Activated CD8-positive, alpha-beta memory T cell treated with anti-CD3 and anti-CD28 coated beads for 24 hours (primary cell): Measurements from ENCODE around the gene CCDC192.
"Not testable (repeated sequence)": the region's sequence is repeated elsewhere in the genome, so short reads cannot be mapped to it uniquely, and the experiment has no call there.

ENCODE experiments used
- DNase-seq: peaks from one replicate; pipeline ENCODE4 v3.0.0-alpha.2; 2020

Gene CCDC192, protein sequence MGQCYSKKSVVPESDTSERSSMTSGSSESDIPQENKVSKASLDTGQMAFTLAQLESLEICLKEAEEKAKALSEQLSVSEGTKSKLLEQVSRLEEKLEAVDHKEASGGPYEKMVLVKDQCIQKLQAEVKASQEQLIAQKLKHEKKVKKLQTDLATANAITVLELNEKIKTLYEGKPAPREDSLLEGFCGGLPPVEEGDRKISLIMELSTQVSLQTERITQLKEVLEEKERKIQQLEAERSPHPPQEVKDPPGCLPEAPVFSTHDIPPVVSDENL

GRCh38 chr5:127702926-127703561 lies at the start of gene CCDC192:
CCDC192 (plus strand) TSS chr5:127703391; CDS start chr5:127703446, 55 bp downstream.
- DNase-seq = no peak

DNA sequence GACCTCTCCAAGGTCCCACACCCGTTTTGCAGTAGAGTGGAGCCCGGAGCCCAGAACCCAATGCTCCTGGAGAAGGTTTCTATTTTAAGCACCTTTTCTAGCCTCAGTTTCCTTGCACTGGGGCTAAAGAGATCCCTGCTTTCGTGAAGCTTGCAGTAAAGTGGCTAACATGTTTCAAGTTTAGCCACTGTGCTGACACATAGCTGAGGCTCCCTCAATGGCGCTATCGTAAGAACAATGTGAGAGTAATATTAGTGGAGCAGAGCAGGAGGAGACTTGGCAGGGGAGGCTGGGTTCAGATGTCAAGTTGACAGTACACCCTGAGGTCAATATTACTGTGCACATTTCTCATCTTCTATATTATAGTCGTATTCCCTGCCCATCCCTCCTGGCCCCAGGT lies 46.4 kb upstream of the CCDC192 start:
- no peak for DNase-seq

GRCh38 chr5:127660047-127660733 lies 43.0 kb upstream of the CCDC192 start:
- DNase-seq = no peak

DNA sequence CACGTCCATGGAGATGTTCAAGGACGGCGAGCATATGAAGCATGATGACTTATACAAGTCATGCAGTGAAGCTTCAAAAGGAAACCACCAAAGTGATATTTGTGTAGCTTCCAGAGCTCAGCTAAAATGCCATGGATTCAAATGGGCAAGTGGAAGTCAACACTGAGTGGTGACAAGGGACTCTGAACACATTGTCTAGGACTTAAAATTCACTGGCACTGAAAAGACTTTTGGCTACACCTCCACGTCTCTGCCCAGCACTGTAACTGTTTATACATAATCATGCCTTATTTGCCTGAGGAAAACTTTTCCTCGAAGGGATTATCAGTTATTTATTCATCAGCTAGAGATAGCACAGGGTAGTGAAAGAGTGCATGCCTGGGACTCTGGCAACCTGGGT lies 39.1 kb upstream of the CCDC192 start:
- DNase-seq = no peak

DNA sequence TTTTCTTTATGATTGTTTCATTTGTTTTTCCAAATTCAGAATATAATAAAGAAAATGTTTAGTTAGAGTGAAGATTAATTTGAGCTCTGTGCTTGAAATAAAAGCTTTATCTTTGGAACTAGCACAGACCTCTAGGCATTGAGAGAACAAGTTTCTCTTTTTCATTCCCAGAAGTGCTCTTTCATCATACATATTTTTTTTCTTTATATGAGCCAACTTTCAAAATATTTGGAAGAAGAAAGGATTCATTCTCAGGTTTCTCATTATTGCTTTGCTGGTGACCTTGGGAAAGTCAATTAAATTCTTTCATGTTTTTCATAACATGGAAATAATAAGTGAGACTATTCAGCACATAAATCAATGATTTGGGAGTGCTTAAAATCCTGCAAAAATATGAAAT lies 37.5 kb upstream of the CCDC192 start:
- DNase-seq = no peak

DNA sequence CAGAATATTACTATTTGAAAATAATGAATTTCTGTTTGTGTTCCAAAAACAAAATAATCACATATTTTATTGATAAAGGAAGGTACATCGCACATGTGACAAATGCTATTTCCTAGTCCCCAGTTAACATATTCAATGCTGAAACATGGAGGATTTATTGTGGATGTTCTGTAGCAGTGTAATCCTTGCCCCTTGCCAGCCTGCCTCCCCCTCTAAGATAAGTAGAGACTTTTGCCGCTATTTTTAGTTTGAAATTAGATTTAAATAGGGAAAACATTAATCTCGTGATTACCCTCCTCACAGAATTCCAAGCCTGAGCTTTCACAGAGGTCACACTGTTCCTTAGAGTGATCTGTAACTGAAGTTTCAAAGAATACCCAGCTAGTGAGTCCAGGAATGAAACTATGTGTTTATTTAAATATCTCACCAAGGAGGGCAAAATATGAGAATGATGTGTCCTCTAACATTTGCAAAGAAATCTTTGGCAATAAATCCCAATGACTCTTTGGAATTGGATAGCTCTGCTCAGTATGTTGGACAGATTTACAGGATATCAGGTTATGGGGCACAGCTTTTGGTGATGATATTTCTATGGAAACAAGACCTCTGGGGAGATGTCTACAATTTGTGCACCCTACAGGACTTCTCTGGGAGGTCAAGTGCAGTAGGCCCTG lies 37.0 kb upstream of the CCDC192 start:
- no peak for DNase-seq

GRCh38 chr5:127667926-127668325 lies 35.3 kb upstream of the CCDC192 start:
- DNase-seq = no peak

DNA sequence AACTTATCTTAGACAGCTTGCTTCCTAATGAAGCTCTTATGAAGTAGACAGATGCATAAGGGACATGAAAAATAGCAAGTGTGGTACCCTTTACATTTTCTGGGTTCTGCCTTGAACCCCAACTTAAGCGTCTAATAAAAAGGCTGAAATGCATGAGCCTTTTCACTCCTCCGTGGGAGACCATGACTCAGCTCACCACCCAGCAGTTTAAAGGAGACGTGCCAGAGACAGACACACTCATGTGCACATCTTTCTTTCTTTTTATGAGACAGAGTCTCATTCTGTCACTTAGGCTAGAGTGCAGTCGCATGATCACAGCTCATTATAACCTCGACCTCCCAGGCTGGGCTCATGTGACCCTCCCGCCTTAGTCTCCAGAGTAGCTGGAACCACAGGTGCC lies 32.0 kb upstream of the CCDC192 start:
- no peak for DNase-seq

DNA sequence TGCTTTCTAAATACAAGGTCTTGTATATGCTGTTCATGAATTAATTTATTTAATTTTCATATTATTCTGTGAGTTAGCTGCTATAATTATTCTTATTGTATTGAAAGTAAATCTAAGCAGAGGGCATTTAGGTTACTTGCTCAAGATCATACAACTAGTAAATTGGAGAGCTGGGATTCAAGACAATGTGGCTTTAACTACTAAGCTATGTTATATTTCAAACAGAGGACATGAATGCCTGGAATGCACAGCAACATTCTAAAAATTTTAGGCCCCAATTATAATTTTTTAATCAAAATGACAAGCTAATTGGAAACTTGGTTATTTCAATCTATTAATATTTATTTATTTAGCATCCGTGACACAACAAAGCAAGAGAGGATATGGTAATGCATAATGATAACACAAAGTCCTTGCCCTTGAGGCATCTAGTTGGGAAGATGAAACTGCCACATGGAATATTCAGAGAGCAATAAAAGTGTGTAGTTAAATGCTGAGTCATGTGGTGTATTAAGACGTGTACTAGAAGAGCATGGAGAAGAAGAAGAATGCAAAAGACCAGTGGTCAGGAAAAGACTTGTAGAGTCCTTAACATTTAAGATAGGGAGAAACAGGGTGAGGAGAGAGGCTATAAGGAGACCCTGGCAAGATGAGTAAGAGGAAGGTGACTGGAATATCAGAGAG lies 29.9 kb upstream of the CCDC192 start:
- no peak for DNase-seq

GRCh38 chr5:127676951-127677350 lies 26.2 kb upstream of the CCDC192 start:
- not testable (repeated sequence) for DNase-seq

DNA sequence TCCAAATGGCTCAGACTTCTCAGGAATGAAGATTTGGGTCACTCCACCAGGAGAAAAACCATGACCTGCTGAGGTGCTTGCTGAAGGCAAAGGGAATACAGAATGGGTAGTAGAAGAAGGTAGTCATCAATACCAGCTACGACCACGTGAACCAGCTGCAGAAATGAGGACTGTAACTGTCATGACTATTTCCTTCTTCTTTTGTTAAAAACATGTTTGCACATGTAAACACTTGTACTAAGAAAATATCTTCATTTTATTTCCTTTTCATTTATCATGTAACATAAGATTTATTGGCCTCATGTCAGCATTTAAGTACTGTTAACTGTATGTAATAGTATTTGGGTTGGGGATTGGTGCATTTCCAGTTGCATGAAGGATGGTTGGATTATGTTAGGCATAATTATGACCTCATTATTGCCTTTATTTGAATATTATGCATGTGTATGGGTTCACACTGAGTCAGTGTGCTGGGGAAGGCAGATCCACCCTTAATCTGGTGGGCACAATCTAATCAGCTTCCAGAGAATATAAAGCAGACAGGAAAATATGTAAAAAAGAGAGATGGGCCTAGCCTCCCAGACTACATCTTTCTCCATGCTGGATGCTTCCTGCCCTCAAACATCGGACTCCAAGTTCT lies 23.4 kb upstream of the CCDC192 start:
- DNase-seq = not testable (repeated sequence)

- no peak for DNase-seq
These were observed 22.6 kb upstream of the CCDC192 start for GRCh38 chr5:127680595-127680994.

GRCh38 chr5:127683008-127683407 lies 20.2 kb upstream of the CCDC192 start:
- no peak for DNase-seq

DNA sequence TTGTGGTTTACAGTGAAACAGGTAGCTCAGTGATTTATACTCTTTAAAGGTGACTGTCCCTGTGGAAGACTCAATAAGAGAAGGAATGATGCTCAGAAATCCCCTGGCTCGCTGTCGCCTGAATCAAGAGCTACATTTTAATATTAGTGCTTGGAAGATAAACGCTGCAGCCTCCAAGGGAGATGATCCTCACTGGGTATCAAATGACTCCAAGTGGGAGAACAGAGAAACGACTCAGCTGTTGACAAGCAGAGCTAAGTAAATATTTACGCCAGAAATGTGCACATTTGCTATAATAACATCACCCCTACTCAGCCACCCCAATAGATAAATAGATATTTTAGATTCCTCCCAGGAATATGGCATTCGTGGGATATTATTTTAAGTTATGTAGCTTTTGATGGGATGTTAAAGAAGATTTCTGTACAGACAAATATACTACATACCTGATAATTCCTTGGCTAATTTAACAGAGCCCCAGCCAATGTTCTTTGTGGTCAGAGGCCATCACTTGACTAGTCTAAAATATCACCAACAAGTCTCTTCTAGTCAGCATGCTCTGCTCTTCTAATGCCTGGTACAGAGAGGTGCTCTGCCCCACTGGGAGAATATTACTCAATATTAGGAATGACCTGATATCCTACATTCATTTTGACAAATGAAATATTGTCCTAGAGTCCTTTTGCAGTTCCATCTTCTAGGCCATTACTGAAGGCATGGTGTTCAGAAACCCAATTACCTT lies 18.3 kb upstream of the CCDC192 start:
- DNase-seq = no peak

- no peak for DNase-seq
These were observed 17.5 kb upstream of the CCDC192 start for GRCh38 chr5:127685662-127686061.

DNA sequence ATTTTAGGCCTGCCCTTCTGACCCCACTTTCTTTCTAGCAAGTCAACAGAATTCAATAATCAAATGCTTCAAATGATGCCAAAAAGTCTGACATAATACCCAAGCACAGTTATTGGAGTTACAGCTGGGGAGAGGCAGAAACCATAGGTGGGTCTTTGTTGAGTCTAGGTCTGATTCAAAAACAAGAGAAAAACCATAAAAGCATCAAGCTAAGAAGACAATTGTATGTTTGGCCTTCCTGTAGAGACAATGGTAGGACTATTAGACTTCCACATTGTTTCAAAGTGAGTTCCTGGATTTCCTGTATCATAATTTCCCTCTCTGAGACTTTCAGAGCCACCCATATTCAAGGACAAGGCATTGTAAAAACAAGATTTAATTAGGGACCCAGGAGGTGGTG lies 16.8 kb upstream of the CCDC192 start:
- DNase-seq = no peak

- DNase-seq = no peak
These were observed 8.5 kb upstream of the CCDC192 start for GRCh38 chr5:127694518-127695171.

DNA sequence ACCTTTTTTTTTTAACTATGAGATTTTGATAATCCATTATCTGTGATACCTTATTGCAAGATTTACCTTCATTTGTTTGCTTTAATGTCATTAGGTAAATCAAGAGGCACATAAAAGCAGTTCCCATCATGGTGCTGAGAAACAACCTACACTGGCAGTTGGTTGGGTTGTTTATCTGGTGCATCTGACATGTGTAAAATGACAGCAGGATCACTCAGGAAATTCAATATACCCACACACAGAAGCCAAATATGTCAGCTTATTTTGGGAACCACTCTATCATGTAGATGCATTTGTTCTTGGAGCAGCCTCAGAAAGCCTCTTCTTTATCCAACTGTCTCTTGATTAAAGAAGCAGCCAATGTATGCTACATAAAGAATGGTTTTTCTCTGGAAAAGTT lies 7.8 kb upstream of the CCDC192 start:
- DNase-seq = no peak

DNA sequence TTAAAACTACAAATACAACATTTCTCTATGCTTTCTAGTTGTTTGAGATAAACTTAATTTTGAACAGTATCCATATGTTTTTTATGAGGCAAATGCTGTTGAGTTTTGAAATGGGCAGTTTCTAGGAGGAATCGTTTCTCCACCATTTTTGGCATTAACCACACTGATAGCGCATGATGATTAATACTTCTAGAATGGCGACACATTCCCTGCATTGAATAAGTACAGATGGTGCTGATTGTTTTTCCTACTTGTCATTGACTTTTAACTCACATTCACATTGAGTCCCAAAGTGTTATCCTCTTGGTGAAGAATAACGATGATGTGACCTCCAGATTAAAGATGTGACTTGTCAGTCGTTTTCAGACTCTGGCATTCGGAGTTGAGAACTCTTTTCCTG lies 6.5 kb upstream of the CCDC192 start:
- no peak for DNase-seq

DNA sequence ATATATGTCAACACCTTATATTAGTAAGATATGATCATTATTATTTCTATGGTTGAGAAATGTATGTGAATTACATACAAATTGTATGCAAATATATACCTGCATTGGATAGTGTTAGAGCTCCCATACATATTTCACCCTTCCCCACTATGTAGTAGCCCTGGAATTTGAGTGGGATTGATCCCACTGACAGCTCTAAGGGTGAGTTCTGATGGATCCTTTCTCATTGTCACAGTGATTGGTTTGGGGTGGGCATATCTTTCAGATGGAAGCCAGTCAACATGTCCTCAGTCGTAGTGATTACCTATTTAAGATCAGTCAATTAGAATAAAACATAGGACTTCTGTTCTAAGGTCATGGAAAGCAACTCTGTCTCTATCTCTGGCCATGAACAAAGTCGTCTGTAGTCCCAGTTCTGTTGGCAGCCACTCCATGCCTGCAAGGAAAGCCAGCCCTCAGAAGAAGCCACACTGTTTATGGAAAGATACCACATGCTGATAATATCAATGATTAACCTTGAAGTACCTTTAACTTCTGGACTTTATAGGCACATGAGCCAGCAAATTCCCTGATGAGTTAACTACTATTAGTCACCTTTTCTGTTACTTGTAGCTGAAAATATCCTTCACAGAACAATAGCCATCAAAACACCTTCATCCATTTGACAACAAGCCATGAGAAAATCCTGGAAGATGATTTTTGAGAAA lies 5.1 kb upstream of the CCDC192 start:
- no peak for DNase-seq

DNA sequence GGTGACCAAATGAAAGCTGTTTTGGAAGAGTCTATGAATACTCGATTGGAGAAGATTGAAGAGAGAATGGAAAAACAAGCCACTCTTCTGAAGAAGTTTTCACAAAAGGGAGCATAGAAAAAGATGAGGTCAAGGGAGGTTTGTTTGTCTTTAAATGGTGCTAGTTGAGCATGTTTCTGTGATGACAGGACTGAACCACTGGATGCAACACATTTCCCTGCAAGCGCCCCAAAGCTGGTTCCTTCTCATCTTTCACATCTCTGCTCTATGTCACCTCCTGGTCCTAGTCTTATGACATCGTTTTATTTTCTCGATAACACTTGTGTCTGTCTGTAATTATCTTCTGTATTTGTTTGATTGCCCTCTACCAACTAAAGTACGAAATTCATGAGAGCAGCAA lies 3.8 kb upstream of the CCDC192 start:
- no peak for DNase-seq
